ENCODE results near the gene RRP36. TPM values are rescaled to one million over a fixed set of nuclear protein-coding genes. Genes with fewer than 3 reads are reported as not detected.

RRP36 gene
- total and polyA plus RNA-seq, 9 of the 15 experiments (the other 6 are each of a cell fraction or from before 2014, with no cell fraction given), result 27.6 to 150 (median 114) TPM

GRCh38 chr6:43013097-43013842 is 8.2 kb upstream of the RRP36 start (continued):
- TF ChIP-seq, protein P1, sequence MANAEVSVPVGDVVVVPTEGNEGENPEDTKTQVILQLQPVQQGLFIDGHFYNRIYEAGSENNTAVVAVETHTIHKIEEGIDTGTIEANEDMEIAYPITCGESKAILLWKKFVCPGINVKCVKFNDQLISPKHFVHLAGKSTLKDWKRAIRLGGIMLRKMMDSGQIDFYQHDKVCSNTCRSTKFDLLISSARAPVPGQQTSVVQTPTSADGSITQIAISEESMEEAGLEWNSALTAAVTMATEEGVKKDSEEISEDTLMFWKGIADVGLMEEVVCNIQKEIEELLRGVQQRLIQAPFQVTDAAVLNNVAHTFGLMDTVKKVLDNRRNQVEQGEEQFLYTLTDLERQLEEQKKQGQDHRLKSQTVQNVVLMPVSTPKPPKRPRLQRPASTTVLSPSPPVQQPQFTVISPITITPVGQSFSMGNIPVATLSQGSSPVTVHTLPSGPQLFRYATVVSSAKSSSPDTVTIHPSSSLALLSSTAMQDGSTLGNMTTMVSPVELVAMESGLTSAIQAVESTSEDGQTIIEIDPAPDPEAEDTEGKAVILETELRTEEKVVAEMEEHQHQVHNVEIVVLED (CRISPR knock-in tag; IDR thresholded peaks at IDR 0.05), result no peak
- TF ChIP-seq RUNX1 (IDR thresholded peaks at IDR 0.05; ENCODE audit: low read depth), result no peak
- no peak for TF ChIP-seq PBX2 (CRISPR knock-in tag; IDR thresholded peaks at IDR 0.05; ENCODE audit: low read depth)
- no peak for TF ChIP-seq PBX2 (tag; conservative IDR thresholded peaks at IDR 0.05; ENCODE audit: low read depth)
- no peak for TF ChIP-seq ZNF133 (CRISPR knock-in tag; IDR thresholded peaks at IDR 0.05)
- no peak for TF ChIP-seq KDM2B (CRISPR knock-in tag; IDR thresholded peaks at IDR 0.05)
- TF ChIP-seq ZNF282 (CRISPR knock-in tag; IDR thresholded peaks at IDR 0.05), result no peak
- TF ChIP-seq CEBPG (CRISPR knock-in tag; IDR thresholded peaks at IDR 0.05), result no peak
- TF ChIP-seq CEBPG (tag; conservative IDR thresholded peaks at IDR 0.05 in 1 of 2, IDR thresholded peaks at IDR 0.05 in 1 of 2), result no peak
- TF ChIP-seq ELF2 (CRISPR knock-in tag; IDR thresholded peaks at IDR 0.05), result 0 out of 2 replicates have a peak, but pooled peaks have one; percentile 28
- TF ChIP-seq RBM14 (IDR thresholded peaks at IDR 0.05; ENCODE audit: borderline replicate concordance, insufficient read depth, low read depth, low read length), result no peak
- no peak for TF ChIP-seq ARID2 (IDR thresholded peaks at IDR 0.05)
- TF ChIP-seq BCOR (IDR thresholded peaks at IDR 0.05), result no peak
- TF ChIP-seq TAF7 (tag; IDR thresholded peaks at IDR 0.05), result no peak
- TF ChIP-seq EP400 (IDR thresholded peaks at IDR 0.05), result peak; percentile 55; the same call in 1 of the 2 replicates
- TF ChIP-seq, protein P2, sequence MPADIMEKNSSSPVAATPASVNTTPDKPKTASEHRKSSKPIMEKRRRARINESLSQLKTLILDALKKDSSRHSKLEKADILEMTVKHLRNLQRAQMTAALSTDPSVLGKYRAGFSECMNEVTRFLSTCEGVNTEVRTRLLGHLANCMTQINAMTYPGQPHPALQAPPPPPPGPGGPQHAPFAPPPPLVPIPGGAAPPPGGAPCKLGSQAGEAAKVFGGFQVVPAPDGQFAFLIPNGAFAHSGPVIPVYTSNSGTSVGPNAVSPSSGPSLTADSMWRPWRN (IDR thresholded peaks at IDR 0.05; ENCODE audit: low read depth), result no peak
- no peak for TF ChIP-seq NFXL1 (CRISPR knock-in tag; IDR thresholded peaks at IDR 0.05)

All from K562 (cell line).